Right atrium auricular region (tissue), 2 donors: Measurements from ENCODE around the gene NLK. TPM values are rescaled to one million over a fixed set of nuclear protein-coding genes. Genes with fewer than 3 reads are reported as not detected.

Experiments used
- DNase-seq: peaks from one replicate; pipeline ENCODE4 v3.0.0-alpha.2; 2019; ENCODE audit warnings: low spot score
- H3K27ac ChIP-seq, 2 donors: fragments of 200-600 bp; sonication (generic); 1 replicate in 1 of 2; 2 replicates in 1 of 2; pipeline ENCODE4 v1.5.1; 2016 to 2019
- H3K27me3 ChIP-seq, 2 donors: fragments of 200-600 bp; sonication (generic); one replicate each; pipeline versions ENCODE4 v1.5.1 to v1.6.0; 2017 to 2019
- H3K36me3 ChIP-seq: fragments of 200-600 bp; sonication (generic); one replicate; pipeline ENCODE4 v1.5.1; 2016
- H3K4me1 ChIP-seq, 2 donors: fragments of 200-600 bp; sonication (generic); one replicate each; pipeline versions ENCODE4 v1.5.1 to v1.6.0; 2017 to 2019
- H3K4me3 ChIP-seq, 2 donors: fragments of 200-600 bp; sonication (generic); 1 replicate in 1 of 2; 2 replicates in 1 of 2; pipeline ENCODE4 v1.5.1; 2017 to 2019; ENCODE audit warnings: mild to moderate bottlenecking in 1 of 2, moderate library complexity in 1 of 2
- H3K9me3 ChIP-seq, 2 donors: fragments of 200-600 bp; sonication (generic); one replicate each; pipeline ENCODE4 v1.5.1; 2019
- total RNA-seq, 2 donors: library from RNA; depleted of rRNA; stranded (reverse); fragments of >200 nt; gene quantifications; one replicate each; pipeline ENCODE4 v1.1.0, GENCODE V29; 2016
- TF ChIP-seq, protein P1 (sequence below), 2 donors: fragments of 200-600 bp; sonication (generic); IDR thresholded peaks; one replicate each; pipeline ENCODE4 v1.5.1; 2019; ENCODE audit warnings: antibody characterized with exemption in 2 of 2

NLK gene
- total RNA-seq, 2 donors from 2014 or later, result 17.9 to 19.4 TPM

GRCh38 chr17:28133562-28133970 lies 91.1 kb downstream of the NLK start:
- Histone ChIP-seq H3K9me3 (no peaks in the 10 kb centered on the region), H3K36me3 (peaks cover 10% of the 10 kb centered on the region), H3K4me1 (no peaks in the 10 kb centered on the region), H3K4me3 (no peak overlapping the region), H3K27ac (no peak overlapping the region), H3K27me3 (no peaks in the 10 kb centered on the region)
- no peak for DNase-seq
- TF ChIP-seq, protein P1, sequence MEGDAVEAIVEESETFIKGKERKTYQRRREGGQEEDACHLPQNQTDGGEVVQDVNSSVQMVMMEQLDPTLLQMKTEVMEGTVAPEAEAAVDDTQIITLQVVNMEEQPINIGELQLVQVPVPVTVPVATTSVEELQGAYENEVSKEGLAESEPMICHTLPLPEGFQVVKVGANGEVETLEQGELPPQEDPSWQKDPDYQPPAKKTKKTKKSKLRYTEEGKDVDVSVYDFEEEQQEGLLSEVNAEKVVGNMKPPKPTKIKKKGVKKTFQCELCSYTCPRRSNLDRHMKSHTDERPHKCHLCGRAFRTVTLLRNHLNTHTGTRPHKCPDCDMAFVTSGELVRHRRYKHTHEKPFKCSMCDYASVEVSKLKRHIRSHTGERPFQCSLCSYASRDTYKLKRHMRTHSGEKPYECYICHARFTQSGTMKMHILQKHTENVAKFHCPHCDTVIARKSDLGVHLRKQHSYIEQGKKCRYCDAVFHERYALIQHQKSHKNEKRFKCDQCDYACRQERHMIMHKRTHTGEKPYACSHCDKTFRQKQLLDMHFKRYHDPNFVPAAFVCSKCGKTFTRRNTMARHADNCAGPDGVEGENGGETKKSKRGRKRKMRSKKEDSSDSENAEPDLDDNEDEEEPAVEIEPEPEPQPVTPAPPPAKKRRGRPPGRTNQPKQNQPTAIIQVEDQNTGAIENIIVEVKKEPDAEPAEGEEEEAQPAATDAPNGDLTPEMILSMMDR (IDR thresholded peaks at IDR 0.05), result no peak

DNA sequence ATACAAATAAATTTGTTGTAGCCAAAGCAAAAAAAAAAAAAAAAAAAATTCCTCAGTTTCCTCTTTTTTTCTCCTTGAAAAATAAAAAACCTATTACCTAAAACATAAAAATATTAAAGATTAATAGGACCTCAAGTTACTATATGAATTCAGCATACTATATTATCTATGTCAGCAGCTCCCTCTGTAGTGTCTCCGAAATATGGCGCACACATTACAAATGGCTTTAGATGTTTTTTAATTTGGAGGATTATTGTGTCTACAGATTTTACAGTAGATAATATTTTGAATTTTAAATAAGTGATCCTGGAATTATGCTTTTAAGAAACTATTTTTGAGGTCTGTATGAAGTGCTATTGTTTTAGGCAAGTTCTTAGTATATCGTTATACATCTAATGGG lies 94.4 kb downstream of the NLK start:
- no peaks in the 10 kb centered on the region for H3K4me1 ChIP-seq
- TF ChIP-seq, protein P1 (IDR thresholded peaks at IDR 0.05), result no peak
- H3K36me3 ChIP-seq, result peaks cover 10% of the 10 kb centered on the region
- no peaks in the 10 kb centered on the region for H3K27me3 ChIP-seq
- H3K27ac ChIP-seq, result no peak overlapping the region
- no peak overlapping the region for H3K4me3 ChIP-seq
- no peak for DNase-seq
- no peaks in the 10 kb centered on the region for H3K9me3 ChIP-seq

GRCh38 chr17:28139822-28140221 lies 97.3 kb downstream of the NLK start:
- H3K36me3 ChIP-seq, result no peaks in the 10 kb centered on the region
- no peak for DNase-seq
- H3K4me1 ChIP-seq, result peaks cover 0 to 1% of the 10 kb centered on the region in 2 donors
- TF ChIP-seq, protein P1 (IDR thresholded peaks at IDR 0.05), result no peak
- no peak overlapping the region for H3K27ac ChIP-seq
- no peaks in the 10 kb centered on the region for H3K9me3 ChIP-seq
- H3K4me3 ChIP-seq, result no peak overlapping the region
- H3K27me3 ChIP-seq, result no peaks in the 10 kb centered on the region

DNA sequence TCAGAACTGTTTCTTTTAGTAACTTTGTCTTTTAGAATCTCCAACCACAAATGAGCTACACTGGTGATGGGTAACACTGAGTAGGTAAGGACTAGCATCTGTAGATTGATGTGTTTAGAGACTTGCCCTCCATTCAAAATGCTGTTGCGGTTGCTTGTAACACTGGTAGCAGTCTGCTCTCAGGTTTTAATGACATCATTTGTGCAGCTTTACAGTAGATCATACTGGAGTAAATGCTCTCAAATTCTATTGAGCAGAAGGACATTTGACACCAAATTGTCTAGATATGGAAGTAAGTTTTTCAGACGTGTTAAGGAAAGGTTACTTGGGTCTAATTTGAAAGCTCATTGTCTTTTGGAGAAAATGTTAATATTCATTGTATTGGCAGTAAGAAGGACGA lies 98.8 kb downstream of the NLK start:
- H3K4me3 ChIP-seq, result no peak overlapping the region
- H3K36me3 ChIP-seq, result no peaks in the 10 kb centered on the region
- H3K27ac ChIP-seq, result no peak overlapping the region
- H3K27me3 ChIP-seq, result no peaks in the 10 kb centered on the region
- no peak for DNase-seq
- TF ChIP-seq, protein P1 (IDR thresholded peaks at IDR 0.05), result no peak
- peaks cover 0 to 4% of the 10 kb centered on the region in 2 donors for H3K4me1 ChIP-seq
- no peaks in the 10 kb centered on the region for H3K9me3 ChIP-seq

DNA sequence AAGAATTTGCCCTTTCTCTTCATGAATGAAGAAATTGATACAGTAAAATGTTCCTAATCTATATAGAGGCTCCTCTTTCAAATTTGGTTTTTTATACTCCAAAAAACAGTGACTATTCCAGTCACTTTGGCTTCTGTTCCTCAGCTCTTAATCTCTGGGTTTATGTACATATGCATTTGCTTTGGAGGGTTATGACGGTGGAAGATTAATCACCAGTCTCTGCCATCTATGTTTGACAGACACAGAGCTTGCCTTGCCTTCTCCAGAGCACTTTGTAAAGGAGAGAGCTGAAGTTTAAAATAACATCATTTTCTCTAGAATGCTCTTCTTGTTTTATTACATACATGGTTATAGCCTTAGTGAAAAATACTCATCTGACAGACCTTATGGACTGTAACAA lies 99.3 kb downstream of the NLK start:
- peaks cover 0 to 4% of the 10 kb centered on the region in 2 donors for H3K4me1 ChIP-seq
- DNase-seq, result no peak
- no peaks in the 10 kb centered on the region for H3K36me3 ChIP-seq
- no peak overlapping the region for H3K4me3 ChIP-seq
- no peaks in the 10 kb centered on the region for H3K27me3 ChIP-seq
- H3K27ac ChIP-seq, result no peak overlapping the region
- H3K9me3 ChIP-seq, result no peaks in the 10 kb centered on the region
- TF ChIP-seq, protein P1 (IDR thresholded peaks at IDR 0.05), result no peak

- H3K4me3 ChIP-seq, result no peak overlapping the region
- peaks cover 0 to 4% of the 10 kb centered on the region in 2 donors for H3K4me1 ChIP-seq
- TF ChIP-seq, protein P1 (IDR thresholded peaks at IDR 0.05), result no peak
- H3K27me3 ChIP-seq, result no peaks in the 10 kb centered on the region
- H3K27ac ChIP-seq, result no peak overlapping the region
- H3K9me3 ChIP-seq, result no peaks in the 10 kb centered on the region
- DNase-seq, result no peak
- no peaks in the 10 kb centered on the region for H3K36me3 ChIP-seq
Measured at GRCh38 chr17:28142305-28142704, 99.8 kb downstream of the NLK start.
